Liver (tissue), 9 donors: ENCODE measurements around the gene DPYD. TPM values are rescaled to one million over a fixed set of nuclear protein-coding genes. Genes with fewer than 3 reads are reported as not detected.

Experiments
- DNase-seq: peaks from one replicate; pipeline ENCODE4 v3.0.0-alpha.2; 2017; ENCODE audit warnings: low spot score
- H3K27ac ChIP-seq, 2 donors: one replicate each; pipeline ENCODE4 v1.7.0; 2013; ENCODE audit warnings: inconsistent platforms in 2 of 2, low read length in 2 of 2, control low read depth in 1 of 2, low read depth in 1 of 2, mild to moderate bottlenecking in 1 of 2
- H3K27me3 ChIP-seq, 4 donors: one replicate each; pipeline versions ENCODE4 v1.6.1 to v1.7.0; 2013; ENCODE audit warnings: low read length in 3 of 4, inconsistent platforms in 1 of 4, mild to moderate bottlenecking in 1 of 4, moderate library complexity in 1 of 4; ENCODE audit not compliant: control insufficient read depth in 4 of 4, insufficient read depth in 4 of 4
- H3K36me3 ChIP-seq, 4 donors: one replicate each; pipeline versions ENCODE4 v1.6.1 to v1.7.0; 2013; ENCODE audit warnings: low read length in 3 of 4, mild to moderate bottlenecking in 3 of 4, low read depth in 1 of 4, moderate library complexity in 1 of 4; ENCODE audit not compliant: control insufficient read depth in 4 of 4, insufficient read depth in 3 of 4
- H3K4me1 ChIP-seq, 4 donors: one replicate each; pipeline versions ENCODE4 v1.6.1 to v1.7.0; 2013; ENCODE audit warnings: low read length in 3 of 4, mild to moderate bottlenecking in 3 of 4, moderate library complexity in 1 of 4; ENCODE audit not compliant: control insufficient read depth in 4 of 4, insufficient read depth in 4 of 4
- H3K4me3 ChIP-seq, 3 donors: one replicate each; pipeline versions ENCODE4 v1.6.1 to v1.7.0; 2013; ENCODE audit warnings: low read length in 3 of 3, control low read depth in 1 of 3, low read depth in 1 of 3, mild to moderate bottlenecking in 1 of 3
- H3K9ac ChIP-seq, 2 donors: one replicate each; pipeline ENCODE4 v1.7.0; 2013; ENCODE audit warnings: low read length in 2 of 2, mild to moderate bottlenecking in 2 of 2, moderate library complexity in 2 of 2, control low read depth in 1 of 2, low read depth in 1 of 2
- H3K9me3 ChIP-seq, 4 donors: one replicate each; pipeline versions ENCODE4 v1.6.1 to v1.7.0; 2013; ENCODE audit warnings: low read length in 3 of 4; ENCODE audit not compliant: control insufficient read depth in 4 of 4
- CTCF ChIP-seq: fragments of 150-350 bp; IDR thresholded peaks from 2 replicates; pipeline ENCODE4 v1.5.1; 2017; ENCODE audit warnings: improper control_type of control experiment, low read depth, low read length; ENCODE audit not compliant: missing input control
- EGR1 ChIP-seq, 2 donors: IDR thresholded peaks; 2 replicates each; pipeline ENCODE4 v1.6.1; 2016 to 2018; ENCODE audit warnings: antibody characterized with exemption in 2 of 2, low read depth in 2 of 2
- FOXA1 ChIP-seq: IDR thresholded peaks from 2 replicates; pipeline ENCODE4 v1.6.1; 2016; ENCODE audit warnings: antibody characterized with exemption
- FOXA2 ChIP-seq: IDR thresholded peaks from 2 replicates; pipeline ENCODE4 v1.6.1; 2016; ENCODE audit warnings: antibody characterized with exemption
- GABPA ChIP-seq, 2 donors: IDR thresholded peaks in 1 of 2; conservative IDR thresholded peaks in 1 of 2; 2 replicates each; pipeline ENCODE4 v1.6.1; 2016; ENCODE audit warnings: antibody characterized with exemption in 2 of 2, mild to moderate bottlenecking in 1 of 2, moderate library complexity in 1 of 2
- HNF4A ChIP-seq, 2 donors: conservative IDR thresholded peaks; 2 replicates each; pipeline ENCODE4 v1.6.1; 2016; ENCODE audit warnings: antibody characterized with exemption in 2 of 2, mild to moderate bottlenecking in 2 of 2
- HNF4G ChIP-seq: IDR thresholded peaks from 2 replicates; pipeline ENCODE4 v1.6.1; 2016; ENCODE audit warnings: antibody characterized with exemption
- JUND ChIP-seq, 2 donors: IDR thresholded peaks; 2 replicates each; pipeline ENCODE4 v1.6.1; 2016; ENCODE audit warnings: antibody characterized with exemption in 2 of 2
- MAX ChIP-seq: IDR thresholded peaks from 2 replicates; pipeline ENCODE4 v1.6.1; 2016; ENCODE audit warnings: antibody characterized with exemption
- RAD21 ChIP-seq, 2 donors: IDR thresholded peaks; 2 replicates each; pipeline ENCODE4 v1.6.1; 2016; ENCODE audit warnings: antibody characterized with exemption in 2 of 2, mild to moderate bottlenecking in 2 of 2
- REST ChIP-seq: IDR thresholded peaks from 2 replicates; pipeline ENCODE4 v1.6.1; 2016; ENCODE audit warnings: antibody characterized with exemption, mild to moderate bottlenecking
- RXRA ChIP-seq, 2 donors: IDR thresholded peaks; 2 replicates each; pipeline ENCODE4 v1.6.1; 2017 to 2018; ENCODE audit warnings: antibody characterized with exemption in 2 of 2, mild to moderate bottlenecking in 1 of 2
- SP1 ChIP-seq: IDR thresholded peaks from 2 replicates; pipeline ENCODE4 v1.6.1; 2018; ENCODE audit warnings: antibody characterized with exemption, mild to moderate bottlenecking
- TAF1 ChIP-seq: conservative IDR thresholded peaks from 2 replicates; pipeline ENCODE4 v1.6.1; 2016; ENCODE audit warnings: antibody characterized with exemption, mild to moderate bottlenecking
- YY1 ChIP-seq: IDR thresholded peaks from 2 replicates; pipeline ENCODE4 v1.6.1; 2016; ENCODE audit warnings: antibody characterized with exemption, mild to moderate bottlenecking
- ZBTB33 ChIP-seq: IDR thresholded peaks from 2 replicates; pipeline ENCODE4 v1.6.1; 2016; ENCODE audit warnings: antibody characterized with exemption
- WGBS: extraction: QIAGEN DNeasy Blood & Tissue Kit; methylation state at CpG from one replicate; pipeline ENCODE4 v1.1.7; 2013; 5-methylcytosine and 5-hydroxymethylcytosine counted together
- polyA plus RNA-seq, 2 donors: library from polyadenylated mRNA; stranded (reverse) in 1 of 2; unstranded in 1 of 2; fragments of 200-250 nt in 1 of 2; fragments of >200 nt in 1 of 2; fragmentation: Nextera tagmentation in 1 of 2; extraction: Ambion mirVana in 1 of 2; gene quantifications; one replicate each; pipeline versions ENCODE4 v1.2.1 to v1.2.3, GENCODE V29; 2013 to 2015
- total RNA-seq, 2 donors: library from RNA; depleted of rRNA; stranded (reverse); fragments of >200 nt; gene quantifications; one replicate each; pipeline ENCODE4 v1.2.3, GENCODE V29; 2014
- TF ChIP-seq, protein P1 (sequence below): IDR thresholded peaks from 2 replicates; pipeline ENCODE4 v1.6.1; 2016; ENCODE audit warnings: antibody characterized with exemption
- donor health status: healthy.
- donor health status: healthy.
- donor health status: healthy.
- donor health status: healthy.
- donor health status: healthy.

DPYD gene
- total and polyA plus RNA-seq, 4 donors = 16.2 to 142 (median 47.0) TPM

DNA sequence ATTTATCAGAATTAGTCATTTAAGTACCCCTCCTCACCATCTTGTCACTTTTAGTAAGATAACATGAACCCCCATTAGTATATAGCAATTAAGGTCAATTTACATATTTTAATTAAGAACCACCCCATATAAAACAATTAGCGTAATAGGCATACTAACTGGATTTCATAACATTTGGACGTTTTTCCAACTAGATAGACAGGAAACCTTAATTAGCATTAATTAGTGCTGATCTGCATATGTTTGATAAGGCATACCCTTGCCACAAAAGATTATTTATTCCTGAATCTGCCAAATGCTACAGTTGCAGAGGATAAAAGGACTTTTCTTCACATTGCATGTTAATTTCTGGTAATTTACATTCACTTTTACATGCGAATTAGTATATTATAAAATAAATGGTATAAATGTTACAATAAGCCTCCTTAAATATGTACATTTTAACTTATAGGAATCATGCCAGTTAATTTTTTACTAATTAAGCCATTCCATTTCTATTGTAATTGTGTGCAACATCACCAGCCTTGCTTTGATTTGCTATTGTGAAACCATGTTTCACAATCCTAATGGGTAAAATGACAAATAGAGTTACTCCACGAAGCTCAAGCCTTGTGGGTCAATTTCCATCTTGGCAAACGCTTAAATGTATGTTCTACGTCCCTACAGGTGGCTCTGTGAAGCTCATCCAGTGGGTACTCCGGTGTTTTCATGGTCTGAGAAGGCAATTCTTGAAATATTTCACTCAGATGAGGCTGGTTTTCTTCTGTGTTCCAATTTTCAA is 469.6 kb downstream of the DPYD start:
- WGBS = 68% methylated on average over 7 of the region's 7 CpGs
- no peak overlapping the region for H3K4me3 ChIP-seq
- no peaks in the 10 kb centered on the region for H3K27me3 ChIP-seq
- no peak for DNase-seq
- H3K4me1 ChIP-seq = no peaks in the 10 kb centered on the region
- no peak overlapping the region for H3K27ac ChIP-seq
- H3K36me3 ChIP-seq = peaks cover 0 to 4% (median 0%) of the 10 kb centered on the region in 4 donors
- no peak overlapping the region for H3K9ac ChIP-seq
- TF ChIP-seq RAD21 (IDR thresholded peaks at IDR 0.05) (peak in 1 of 2 donors; percentile 32), GABPA (IDR thresholded peaks at IDR 0.05 in 1 of 2, conservative IDR thresholded peaks at IDR 0.05 in 1 of 2) (no peak), ZBTB33 (no peak), EGR1 (IDR thresholded peaks at IDR 0.05; ENCODE audit: low read depth in 2 of 2) (no peak), FOXA2 (no peak)
- TF ChIP-seq, protein P1, sequence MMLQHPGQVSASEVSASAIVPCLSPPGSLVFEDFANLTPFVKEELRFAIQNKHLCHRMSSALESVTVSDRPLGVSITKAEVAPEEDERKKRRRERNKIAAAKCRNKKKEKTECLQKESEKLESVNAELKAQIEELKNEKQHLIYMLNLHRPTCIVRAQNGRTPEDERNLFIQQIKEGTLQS = no peak
- no peaks in the 10 kb centered on the region for H3K9me3 ChIP-seq

GRCh38 chr1:97441966-97442365 is 478.9 kb downstream of the DPYD start:
- DNase-seq = no peak
- Histone ChIP-seq H3K27ac (no peak overlapping the region), H3K4me1 (no peaks in the 10 kb centered on the region), H3K9me3 (no peaks in the 10 kb centered on the region), H3K4me3 (no peak overlapping the region), H3K27me3 (no peaks in the 10 kb centered on the region), H3K36me3 (peaks cover 0 to under 1% (median 0%) of the 10 kb centered on the region in 4 donors), H3K9ac (no peak overlapping the region)
- TF ChIP-seq HNF4A (conservative IDR thresholded peaks at IDR 0.05) (no peak), YY1 (no peak), GABPA (IDR thresholded peaks at IDR 0.05 in 1 of 2, conservative IDR thresholded peaks at IDR 0.05 in 1 of 2) (no peak), SP1 (no peak), JUND (IDR thresholded peaks at IDR 0.05) (no peak), RXRA (IDR thresholded peaks at IDR 0.05) (no peak), FOXA1 (no peak), HNF4G (no peak), ZBTB33 (no peak), TAF1 (no peak), REST (no peak), FOXA2 (no peak), CTCF (no peak), RAD21 (IDR thresholded peaks at IDR 0.05) (no peak), MAX (no peak)
- TF ChIP-seq, protein P1 = no peak
